Body of pancreas (tissue), 4 donors: ENCODE results near the gene SMIM5.

Experiments used
- CTCF ChIP-seq, 7 experiments: fragments of 450-650 bp in 4 of 7; fragments of 200-600 bp in 3 of 7; sonication (generic) in 3 of 7; IDR thresholded peaks; one replicate each; pipeline ENCODE4 v1.5.1; 2016 to 2019; ENCODE audit warnings: antibody characterized with exemption in 7 of 7
- POLR2A ChIP-seq, 3 donors: fragments of 450-650 bp; IDR thresholded peaks; one replicate each; pipeline ENCODE4 v1.6.1; 2016; ENCODE audit warnings: antibody characterized with exemption in 3 of 3, mild to moderate bottlenecking in 2 of 3

- TF ChIP-seq CTCF (IDR thresholded peaks at IDR 0.05), result no peak
- no peak for TF ChIP-seq POLR2A (IDR thresholded peaks at IDR 0.05)
Observed at GRCh38 chr17:75592348-75593020, 40.8 kb upstream of the SMIM5 start.
